Kidney (tissue), 14 donors: ENCODE data around the gene MTA3. TPM values are rescaled to one million over a fixed set of nuclear protein-coding genes. Genes with fewer than 3 reads are reported as not detected.

Experiments
- DNase-seq, 5 donors: peaks; one replicate each; pipeline ENCODE4 v3.0.0-alpha.2; 2013 to 2020
- FAIRE-seq: peaks from 2 replicates; lab custom pipeline; 2012; peaks lifted over from hg19 to GRCh38; lab: Jason Lieb, UNC
- H3K27ac ChIP-seq, 2 donors: one replicate each; pipeline ENCODE4 v1.7.0; 2013; ENCODE audit warnings: low read depth in 2 of 2, low read length in 2 of 2, inconsistent platforms in 1 of 2
- H3K27me3 ChIP-seq: one replicate; pipeline ENCODE4 v1.7.1; 2013; ENCODE audit warnings: low read length, inconsistent platforms; ENCODE audit not compliant: control insufficient read depth, insufficient read depth
- H3K36me3 ChIP-seq, 3 donors: one replicate each; pipeline versions ENCODE4 v1.7.0 to v1.7.1; 2013; ENCODE audit warnings: low read length in 3 of 3, control low read depth in 1 of 3, inconsistent platforms in 1 of 3; ENCODE audit not compliant: insufficient read depth in 3 of 3, control insufficient read depth in 2 of 3
- H3K4me1 ChIP-seq, 3 donors: one replicate each; pipeline versions ENCODE4 v1.7.0 to v1.7.1; 2013; ENCODE audit warnings: low read length in 3 of 3, inconsistent platforms in 1 of 3, low read depth in 1 of 3; ENCODE audit not compliant: control insufficient read depth in 2 of 3, insufficient read depth in 2 of 3
- H3K4me3 ChIP-seq, 3 donors: one replicate each; pipeline versions ENCODE4 v1.7.0 to v1.8.1; 2013; ENCODE audit warnings: low read length in 3 of 3, control low read depth in 1 of 3, inconsistent platforms in 1 of 3
- H3K9ac ChIP-seq, 3 donors: one replicate each; pipeline versions ENCODE4 v1.7.0 to v1.7.1; 2013; ENCODE audit warnings: low read length in 3 of 3, control low read depth in 1 of 3, inconsistent platforms in 1 of 3
- H3K9me3 ChIP-seq, 3 donors: one replicate each; pipeline versions ENCODE4 v1.7.0 to v1.7.1; 2013; ENCODE audit warnings: low read length in 3 of 3, control low read depth in 1 of 3, inconsistent platforms in 1 of 3; ENCODE audit not compliant: control insufficient read depth in 2 of 3, insufficient read depth in 1 of 3
- CTCF ChIP-seq: IDR thresholded peaks from 3 replicates; pipeline ENCODE4 v1.5.1; 2012; ENCODE audit warnings: mild to moderate bottlenecking, moderate library complexity, borderline replicate concordance; ENCODE audit not compliant: insufficient read depth; ENCODE audit errors: extremely low read depth
- intact Hi-C: fragments of 100-400 bp; cut with DNase I; formaldehyde crosslinking; loops from one replicate; pipeline ENCODE4 v1.11.1; 2022
- polyA plus RNA-seq: library from polyadenylated mRNA; stranded (reverse); fragments of 350-450 nt; fragmentation: Illumina TruSeq; extraction: RNeasy Lipid Tissue Mini Kit (QIAGEN cat#74804); gene quantifications from one replicate; pipeline ENCODE4 v1.2.3, GENCODE V29; 2014; ENCODE audit warnings: low read depth, low replicate concordance; ENCODE audit not compliant: insufficient read depth
- total RNA-seq: library from RNA; stranded (reverse); fragmentation: NEBNext Ultra II Directional; extraction: Animal tissue kit (Norgen Biotek cat#: 25700); gene quantifications from one replicate; pipeline ENCODE4 v1.2.1, GENCODE V29; 2021
- donor health status: control.
- donor health status: control.
- donor health status: control.
- donor health status: control.
- donor health status: control.
- donor health status: DM: yes; HTN: yes; CAD: no.
- donor health status: Normal renal cell carcinoma (clear cell type).

The MTA3 gene
- total and polyA plus RNA-seq, 2 donors from 2014 or later, result 27.7 to 35.2 TPM

- intact Hi-C loops, result no loop called here
- H3K9me3 ChIP-seq, result no peaks in the 10 kb centered on the region
- H3K4me1 ChIP-seq, result no peaks in the 10 kb centered on the region
- DNase-seq (no peak), FAIRE-seq (no peak)
- no peak overlapping the region for H3K9ac ChIP-seq
- no peak for TF ChIP-seq CTCF
- no peak overlapping the region for H3K27ac ChIP-seq
- H3K27me3 ChIP-seq, result no peaks in the 10 kb centered on the region
- H3K4me3 ChIP-seq, result no peak overlapping the region
- no peaks in the 10 kb centered on the region for H3K36me3 ChIP-seq
Measured at GRCh38 chr2:42593282-42593681, 24.9 kb downstream of the MTA3 start.

GRCh38 chr2:42598656-42599055 lies 30.2 kb downstream of the MTA3 start:
- no peak overlapping the region for H3K4me3 ChIP-seq
- intact Hi-C loops, result no loop called here
- no peak overlapping the region for H3K27ac ChIP-seq
- no peaks in the 10 kb centered on the region for H3K36me3 ChIP-seq
- FAIRE-seq (no peak), DNase-seq (peak in 1 of 5 donors; percentile 34)
- peaks cover 0 to 4% (median 0%) of the 10 kb centered on the region in 3 donors for H3K4me1 ChIP-seq
- H3K9me3 ChIP-seq, result no peaks in the 10 kb centered on the region
- no peak overlapping the region for H3K9ac ChIP-seq
- no peak for TF ChIP-seq CTCF
- H3K27me3 ChIP-seq, result no peaks in the 10 kb centered on the region

- H3K4me1 ChIP-seq, result peaks cover 0 to 4% (median 0%) of the 10 kb centered on the region in 3 donors
- intact Hi-C loops, result no loop called here
Measured at GRCh38 chr2:42601076-42601475, 32.6 kb downstream of the MTA3 start.

More at GRCh38 chr2:42601076-42601475, 32.6 kb downstream of the MTA3 start:
- Histone ChIP-seq H3K9me3 (no peaks in the 10 kb centered on the region), H3K27ac (no peak overlapping the region), H3K9ac (no peak overlapping the region), H3K27me3 (no peaks in the 10 kb centered on the region), H3K4me3 (no peak overlapping the region), H3K36me3 (no peaks in the 10 kb centered on the region)
- DNase-seq (no peak), FAIRE-seq (no peak)
- no peak for TF ChIP-seq CTCF
